GM23248 (cell line): ENCODE results near the gene ATF4. TPM values are rescaled to one million over a fixed set of nuclear protein-coding genes. Genes with fewer than 3 reads are reported as not detected.

Source experiments
- DNase-seq: peaks from one replicate; pipeline ENCODE4 v3.0.0-alpha.2; 2015
- H2AFZ ChIP-seq: fragments of 200-600 bp; sonication (generic); 2 replicates; pipeline ENCODE4 v1.6.1; 2016; ENCODE audit warnings: antibody characterized with exemption
- H3F3A ChIP-seq: fragments of 200-600 bp; sonication (generic); 2 replicates; pipeline ENCODE4 v1.6.1; 2016; ENCODE audit warnings: mild to moderate bottlenecking, antibody characterized with exemption, mixed run types; ENCODE audit not compliant: insufficient read depth
- H3K27ac ChIP-seq: fragments of 200-600 bp; sonication (generic); 2 replicates; pipeline ENCODE4 v1.5.1; 2016; ENCODE audit warnings: mild to moderate bottlenecking
- H3K27me3 ChIP-seq: fragments of 200-600 bp; sonication (generic); replicated peaks from 2 replicates; pipeline ENCODE4 v1.6.1; 2016; ENCODE audit warnings: mild to moderate bottlenecking; ENCODE audit not compliant: insufficient read depth
- H3K36me3 ChIP-seq: fragments of 200-600 bp; sonication (generic); 2 replicates; pipeline ENCODE4 v1.6.1; 2016; ENCODE audit warnings: low read depth, mild to moderate bottlenecking
- H3K4me1 ChIP-seq: fragments of 200-600 bp; sonication (generic); 2 replicates; pipeline ENCODE4 v1.6.1; 2016; ENCODE audit warnings: mild to moderate bottlenecking; ENCODE audit not compliant: insufficient read depth
- H3K4me2 ChIP-seq: fragments of 200-600 bp; sonication (generic); one replicate; pipeline ENCODE4 v1.6.1; 2016; ENCODE audit warnings: mild to moderate bottlenecking; ENCODE audit not compliant: unreplicated experiment
- H3K4me3 ChIP-seq: fragments of 200-600 bp; sonication (generic); 2 replicates; pipeline ENCODE4 v1.5.1; 2016; ENCODE audit warnings: mild to moderate bottlenecking
- H3K79me2 ChIP-seq: fragments of 200-600 bp; sonication (generic); 2 replicates; pipeline ENCODE4 v1.6.1; 2016; ENCODE audit warnings: mild to moderate bottlenecking; ENCODE audit not compliant: insufficient read depth
- H3K9ac ChIP-seq: fragments of 200-600 bp; sonication (generic); 2 replicates; pipeline ENCODE4 v1.6.1; 2016; ENCODE audit warnings: mild to moderate bottlenecking
- H3K9me2 ChIP-seq: fragments of 200-600 bp; sonication (generic); 2 replicates; pipeline ENCODE4 v1.6.1; 2016; ENCODE audit warnings: mixed run types, mild to moderate bottlenecking, moderate library complexity; ENCODE audit not compliant: insufficient read depth
- H3K9me3 ChIP-seq: fragments of 200-600 bp; sonication (generic); one replicate; pipeline ENCODE4 v1.6.1; 2017; ENCODE audit warnings: low read depth
- H4K20me1 ChIP-seq: fragments of 200-600 bp; sonication (generic); 2 replicates; pipeline ENCODE4 v1.6.0; 2016; ENCODE audit not compliant: insufficient read depth
- EZH2 ChIP-seq: fragments of 200-600 bp; sonication (generic); IDR thresholded peaks from 2 replicates; pipeline ENCODE4 v1.6.1; 2018; ENCODE audit warnings: antibody characterized with exemption, mild to moderate bottlenecking; ENCODE audit not compliant: insufficient read depth, poor library complexity, severe bottlenecking
- EZH2phosphoT487 ChIP-seq: fragments of 200-600 bp; sonication (generic); IDR thresholded peaks from 2 replicates; pipeline ENCODE4 v1.6.1; 2018; ENCODE audit warnings: antibody characterized with exemption, moderate library complexity, mild to moderate bottlenecking, low read depth; ENCODE audit not compliant: insufficient read depth
- WGBS, 2 experiments: methylation state at CpG; one replicate each; pipeline ENCODE4 v1.1.6; 2015 to 2017; ENCODE audit warnings: low lambda C conversion rate in 2 of 2, low coverage in 1 of 2; ENCODE audit errors: missing lambda C conversion rate in 2 of 2; 5-methylcytosine and 5-hydroxymethylcytosine counted together
- in situ Hi-C: fragments of 300-500 bp; cut with MboI; formaldehyde crosslinking; loops from 2 replicates; pipeline ENCODE4 v1.15.0; 2020
- polyA plus RNA-seq: library from polyadenylated mRNA; unstranded; fragments of >200 nt; fragmentation: Nextera tagmentation; extraction: Ambion mirVana; gene quantifications from 2 replicates; pipeline ENCODE4 v1.2.1, GENCODE V29; 2016
- total RNA-seq: library from RNA; depleted of rRNA; stranded (reverse); fragments of >200 nt; shearing (Covaris generic); gene quantifications from 2 replicates; pipeline ENCODE4 v1.2.3, GENCODE V29; 2014

The ATF4 gene
- total and polyA plus RNA-seq, 2 experiments from 2014 or later, result 293 to 529 TPM

DNA sequence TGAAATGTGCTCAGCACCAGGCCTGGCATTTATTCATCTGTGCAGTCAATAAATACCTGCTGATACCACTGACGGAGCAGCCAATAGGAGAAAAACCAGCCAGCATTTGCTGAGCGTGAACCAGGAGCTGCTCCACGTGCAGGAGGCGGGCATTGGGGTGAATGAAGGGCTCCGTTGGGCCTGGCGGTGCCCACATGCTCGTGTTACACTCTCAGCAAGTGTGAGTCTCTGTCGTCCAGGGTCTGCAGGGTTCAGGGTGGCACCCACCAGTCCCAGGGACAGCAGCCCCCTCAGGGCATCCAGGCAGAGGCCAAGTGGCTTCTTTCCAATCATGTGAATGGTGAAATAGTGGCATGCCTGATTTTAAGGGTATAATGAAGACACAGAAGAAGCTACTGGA is 16.3 kb downstream of the ATF4 start:
- H4K20me1 ChIP-seq, result no peaks in the 10 kb centered on the region
- in situ Hi-C loops, result loop anchor here (5.0 kb wide), 1 partner anchor 486 kb away; no protein-coding TSS in a partner anchor
- no peaks in the 10 kb centered on the region for H3K36me3 ChIP-seq
- no peak for TF ChIP-seq EZH2
- TF ChIP-seq EZH2phosphoT487, result no peak
- H3K4me3 ChIP-seq, result no peak overlapping the region
- H2AFZ ChIP-seq, result no peak overlapping the region
- H3K79me2 ChIP-seq, result peaks cover 7% of the 10 kb centered on the region
- no peak overlapping the region for H3K4me2 ChIP-seq
- WGBS, 2 experiments, result 26 to 28% methylated on average over 8 of the region's 8 CpGs
- H3K4me1 ChIP-seq, result 0 out of 2 replicates have a peak, but pooled peaks cover under 1% of the 10 kb centered on the region
- H3F3A ChIP-seq, result peaks cover 8% of the 10 kb centered on the region; the same call in 1 of the 2 replicates
- no peak for DNase-seq
- H3K9me3 ChIP-seq, result no peaks in the 10 kb centered on the region
- no peak overlapping the region for H3K9ac ChIP-seq
- no peak overlapping the region for H3K27ac ChIP-seq
- no peaks in the 10 kb centered on the region for H3K9me2 ChIP-seq
- peaks cover 12% of the 10 kb centered on the region; the same call in 1 of the 2 replicates for H3K27me3 ChIP-seq

DNA sequence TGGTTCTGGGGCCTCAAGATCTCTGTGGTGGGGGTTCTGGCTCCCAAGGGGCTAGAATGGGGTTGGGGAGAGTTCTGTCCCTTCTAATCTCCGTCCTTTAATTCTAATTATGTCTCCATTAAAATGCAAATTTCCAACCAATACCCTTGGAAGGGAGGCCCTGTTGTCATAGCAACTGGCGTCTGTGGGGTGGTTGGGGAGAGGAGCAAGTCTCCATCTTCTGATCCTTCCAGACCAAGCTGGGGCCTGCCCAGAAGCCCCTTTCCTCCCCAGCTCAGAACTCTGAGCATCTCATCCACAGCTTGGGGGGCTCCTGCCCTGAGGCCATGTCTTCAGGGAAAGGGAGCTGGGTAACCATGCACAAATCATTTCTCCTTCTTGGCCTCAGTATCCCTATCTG is 17.6 kb downstream of the ATF4 start:
- Histone ChIP-seq H2AFZ (no peak overlapping the region), H4K20me1 (no peaks in the 10 kb centered on the region), H3K27ac (no peak overlapping the region), H3K9me2 (no peaks in the 10 kb centered on the region), H3K27me3 (peaks cover 12% of the 10 kb centered on the region; the same call in 1 of the 2 replicates), H3F3A (peaks cover 8% of the 10 kb centered on the region; the same call in 1 of the 2 replicates), H3K4me2 (no peak overlapping the region), H3K4me3 (no peak overlapping the region), H3K79me2 (no peaks in the 10 kb centered on the region), H3K9me3 (no peaks in the 10 kb centered on the region), H3K36me3 (no peaks in the 10 kb centered on the region), H3K9ac (no peak overlapping the region), H3K4me1 (no peaks in the 10 kb centered on the region)
- WGBS, 2 experiments, result 16 to 17% methylated on average over 2 of the region's 2 CpGs
- no peak for DNase-seq
- in situ Hi-C loops, result loop anchor here (5.0 kb wide), 1 partner anchor 484 kb away; no protein-coding TSS in a partner anchor
- no peak for TF ChIP-seq EZH2
- TF ChIP-seq EZH2phosphoT487, result no peak

DNA sequence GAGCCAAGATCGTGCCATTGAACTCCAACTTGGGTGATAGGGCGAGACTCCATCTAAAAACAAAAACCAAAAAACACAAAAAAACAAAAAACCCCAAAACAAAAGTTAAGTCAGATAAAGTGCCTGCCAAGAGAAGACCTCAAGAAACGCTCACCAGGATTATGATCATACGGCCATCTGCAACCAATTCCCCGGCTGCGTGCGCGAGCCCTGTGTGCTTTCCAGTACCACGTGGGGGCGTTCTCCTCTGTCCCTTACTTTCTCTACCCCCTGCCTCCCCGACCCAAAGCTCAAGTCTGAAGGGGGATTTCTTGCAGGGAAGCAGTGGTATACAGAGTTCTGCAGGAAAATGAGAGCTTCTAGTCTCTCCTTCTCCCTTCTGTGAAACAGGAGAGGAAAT is 22.7 kb downstream of the ATF4 start:
- no peak overlapping the region for H3K9ac ChIP-seq
- H3K79me2 ChIP-seq, result no peaks in the 10 kb centered on the region
- TF ChIP-seq EZH2phosphoT487, result no peak
- no peak for TF ChIP-seq EZH2
- H3K9me2 ChIP-seq, result no peaks in the 10 kb centered on the region
- no peaks in the 10 kb centered on the region for H3F3A ChIP-seq
- in situ Hi-C loops, result no loop called here
- H3K27me3 ChIP-seq, result peaks cover 12% of the 10 kb centered on the region; the same call in 1 of the 2 replicates
- 17 to 20% methylated on average over 11 of the region's 11 CpGs for WGBS, 2 experiments
- no peak overlapping the region for H3K4me2 ChIP-seq
- H3K9me3 ChIP-seq, result no peaks in the 10 kb centered on the region
- no peaks in the 10 kb centered on the region for H4K20me1 ChIP-seq
- peak; percentile 64 for DNase-seq
- no peaks in the 10 kb centered on the region for H3K36me3 ChIP-seq
- no peaks in the 10 kb centered on the region for H3K4me1 ChIP-seq
- H2AFZ ChIP-seq, result no peak overlapping the region
- H3K4me3 ChIP-seq, result no peak overlapping the region
- H3K27ac ChIP-seq, result no peak overlapping the region

DNA sequence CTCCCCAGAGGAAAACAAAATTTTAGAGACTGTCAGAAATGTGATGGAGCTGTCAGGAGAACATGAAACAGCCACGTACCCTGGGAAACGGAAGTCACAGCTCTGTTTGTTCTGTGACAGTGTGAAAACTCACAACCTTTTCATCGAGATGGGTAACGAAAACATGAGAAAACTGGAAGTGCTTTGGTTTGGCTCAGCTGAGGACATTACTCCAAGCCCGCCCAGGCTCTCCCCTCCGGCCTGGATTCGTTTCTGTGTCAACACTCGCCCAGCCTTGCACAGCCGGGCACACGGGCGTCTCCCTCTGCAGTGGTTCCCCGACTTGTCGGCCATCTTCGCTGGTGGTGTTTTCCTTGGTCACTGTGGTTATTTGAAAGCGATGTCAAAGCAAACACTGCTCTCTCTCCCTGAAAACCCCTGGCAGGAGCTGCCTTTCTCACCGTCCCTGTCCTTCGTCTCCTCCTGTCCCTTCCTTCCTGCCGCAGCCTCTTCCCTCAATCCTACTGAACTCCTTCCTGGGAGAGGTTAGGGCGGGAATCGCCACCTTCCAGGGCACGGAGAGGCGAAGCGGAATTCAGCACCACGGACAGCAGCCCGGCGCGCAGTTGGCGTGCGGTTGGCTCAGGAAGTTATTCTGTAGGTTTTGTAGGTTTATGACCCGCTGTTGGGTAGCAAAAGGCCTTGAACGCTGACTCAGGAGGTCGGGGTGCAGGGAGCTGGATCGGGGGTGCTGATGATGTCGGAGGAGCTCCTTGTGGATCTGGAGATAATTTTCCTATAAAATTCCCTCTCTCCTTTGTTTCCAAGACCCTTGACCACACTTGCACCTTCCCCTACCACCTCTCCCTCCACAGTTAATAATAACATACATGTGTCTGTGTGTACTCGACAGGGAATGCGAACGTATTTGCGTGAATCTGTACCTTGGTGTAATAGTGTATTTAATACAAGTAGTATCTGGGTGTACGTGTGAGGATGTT is 25.3 kb downstream of the ATF4 start:
- no peaks in the 10 kb centered on the region for H3K36me3 ChIP-seq
- peaks cover 13% of the 10 kb centered on the region; the same call in 1 of the 2 replicates for H3K27me3 ChIP-seq
- WGBS, 2 experiments, result 23 to 25% methylated on average over 38 to 39 of the region's 39 CpGs
- H3K27ac ChIP-seq, result no peak overlapping the region
- H3K4me3 ChIP-seq, result no peak overlapping the region
- H3K4me1 ChIP-seq, result no peaks in the 10 kb centered on the region
- no peak overlapping the region for H3K9ac ChIP-seq
- no peaks in the 10 kb centered on the region for H3K9me3 ChIP-seq
- H2AFZ ChIP-seq, result no peak overlapping the region
- no peaks in the 10 kb centered on the region for H3K79me2 ChIP-seq
- H3K4me2 ChIP-seq, result no peak overlapping the region
- DNase-seq, result peak; percentile 46
- H3F3A ChIP-seq, result no peaks in the 10 kb centered on the region
- no peak for TF ChIP-seq EZH2phosphoT487
- no peak for TF ChIP-seq EZH2
- H4K20me1 ChIP-seq, result no peaks in the 10 kb centered on the region
- H3K9me2 ChIP-seq, result no peaks in the 10 kb centered on the region
- in situ Hi-C loops, result no loop called here
